Brain microvascular endothelial cell (primary cell): ENCODE data around the gene MICAL2.

ENCODE experiments used
- DNase-seq: peaks from one replicate; pipeline ENCODE4 v3.0.0-alpha.2; 2020
- H3K27ac ChIP-seq: fragments of 250-450 bp; sonication (Bioruptor Pico); 2 replicates; pipeline ENCODE4 v1.5.1; 2020; ENCODE audit warnings: mild to moderate bottlenecking, moderate library complexity
- H3K27me3 ChIP-seq: fragments of 250-450 bp; sonication (Bioruptor Pico); replicated peaks from 2 replicates; pipeline ENCODE4 v1.5.1; 2020; ENCODE audit warnings: mild to moderate bottlenecking
- H3K36me3 ChIP-seq: fragments of 250-450 bp; sonication (Bioruptor Pico); replicated peaks from 2 replicates; pipeline ENCODE4 v1.5.1; 2020; ENCODE audit warnings: mild to moderate bottlenecking
- H3K4me3 ChIP-seq: 2 replicates; pipeline ENCODE4 v1.5.1; 2011; ENCODE audit warnings: low read depth, mild to moderate bottlenecking, control low read depth, low read length, moderate library complexity
- in situ Hi-C: cut with HindIII; loops from 2 replicates; pipeline ENCODE4 v1.10.0; 2017; ENCODE audit warnings: low sequenced_read_pairs, low pct_ligation_motif_present
- TF ChIP-seq, protein P1 (sequence below): IDR thresholded peaks from 2 replicates; pipeline ENCODE4 v1.5.1; 2011; ENCODE audit warnings: low read depth, mild to moderate bottlenecking, moderate library complexity, low read length, control low read depth, inconsistent platforms; ENCODE audit errors: missing control alignments

The MICAL2 gene

GRCh38 chr11:12217879-12218278 is 107.5 kb downstream of the MICAL2 start:
- in situ Hi-C loops: no loop called here
- Histone ChIP-seq H3K27me3 (no peaks in the 10 kb centered on the region), H3K36me3 (peaks cover 97% of the 10 kb centered on the region), H3K4me3 (no peak overlapping the region), H3K27ac (no peak overlapping the region)
- TF ChIP-seq, protein P1, sequence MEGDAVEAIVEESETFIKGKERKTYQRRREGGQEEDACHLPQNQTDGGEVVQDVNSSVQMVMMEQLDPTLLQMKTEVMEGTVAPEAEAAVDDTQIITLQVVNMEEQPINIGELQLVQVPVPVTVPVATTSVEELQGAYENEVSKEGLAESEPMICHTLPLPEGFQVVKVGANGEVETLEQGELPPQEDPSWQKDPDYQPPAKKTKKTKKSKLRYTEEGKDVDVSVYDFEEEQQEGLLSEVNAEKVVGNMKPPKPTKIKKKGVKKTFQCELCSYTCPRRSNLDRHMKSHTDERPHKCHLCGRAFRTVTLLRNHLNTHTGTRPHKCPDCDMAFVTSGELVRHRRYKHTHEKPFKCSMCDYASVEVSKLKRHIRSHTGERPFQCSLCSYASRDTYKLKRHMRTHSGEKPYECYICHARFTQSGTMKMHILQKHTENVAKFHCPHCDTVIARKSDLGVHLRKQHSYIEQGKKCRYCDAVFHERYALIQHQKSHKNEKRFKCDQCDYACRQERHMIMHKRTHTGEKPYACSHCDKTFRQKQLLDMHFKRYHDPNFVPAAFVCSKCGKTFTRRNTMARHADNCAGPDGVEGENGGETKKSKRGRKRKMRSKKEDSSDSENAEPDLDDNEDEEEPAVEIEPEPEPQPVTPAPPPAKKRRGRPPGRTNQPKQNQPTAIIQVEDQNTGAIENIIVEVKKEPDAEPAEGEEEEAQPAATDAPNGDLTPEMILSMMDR: no peak
- DNase-seq: no peak

- Histone ChIP-seq H3K27me3 (no peaks in the 10 kb centered on the region), H3K4me3 (no peak overlapping the region), H3K27ac (no peak overlapping the region), H3K36me3 (peaks cover 97% of the 10 kb centered on the region)
- TF ChIP-seq, protein P1: no peak
- in situ Hi-C loops: no loop called here
- no peak for DNase-seq
Measured at GRCh38 chr11:12218909-12219308, 108.5 kb downstream of the MICAL2 start.

GRCh38 chr11:12219757-12220156 is 109.4 kb downstream of the MICAL2 start:
- peaks cover 97% of the 10 kb centered on the region for H3K36me3 ChIP-seq

GRCh38 chr11:12220305-12220704 is 109.9 kb downstream of the MICAL2 start:
- Histone ChIP-seq H3K27ac (peak overlapping the region; percentile 25), H3K4me3 (no peak overlapping the region), H3K36me3 (peaks cover 97% of the 10 kb centered on the region), H3K27me3 (no peaks in the 10 kb centered on the region)
- DNase-seq: no peak
- TF ChIP-seq, protein P1: no peak
- in situ Hi-C loops: no loop called here

More at GRCh38 chr11:12219757-12220156, 109.4 kb downstream of the MICAL2 start:
- peak overlapping the region; percentile 25 for H3K27ac ChIP-seq
- no peaks in the 10 kb centered on the region for H3K27me3 ChIP-seq
- TF ChIP-seq, protein P1: no peak
- no peak overlapping the region for H3K4me3 ChIP-seq
- in situ Hi-C loops: no loop called here
- peak; percentile 38 for DNase-seq

- TF ChIP-seq, protein P1: no peak
- H3K27me3 ChIP-seq: no peaks in the 10 kb centered on the region
- no peak overlapping the region for H3K4me3 ChIP-seq
- peaks cover 97% of the 10 kb centered on the region for H3K36me3 ChIP-seq
- no peak for DNase-seq
- no peak overlapping the region for H3K27ac ChIP-seq
- in situ Hi-C loops: no loop called here
Measured at GRCh38 chr11:12221051-12221535, 110.7 kb downstream of the MICAL2 start.
